AG04449 (cell line): ENCODE results near the gene CBX3.

Experiments used
- CTCF ChIA-PET: fragments of 350-600 bp; formaldehyde crosslinking; extraction: SDS; loops from one replicate; lab custom pipeline; 2021; ENCODE audit warnings: antibody characterized with exemption; lab: Yijun Ruan, JAX
- POLR2A ChIA-PET: fragments of 400-600, 350-600 bp; formaldehyde crosslinking; extraction: SDS; loops from one replicate; lab custom pipeline; 2020; ENCODE audit warnings: antibody characterized with exemption, inconsistent platforms; lab: Yijun Ruan, JAX
- DNase-seq: peaks from one replicate; pipeline ENCODE4 v3.0.0-alpha.2; 2010; ENCODE audit warnings: low read depth, low spot score
- H3K4me3 ChIP-seq: 2 replicates; pipeline ENCODE4 v1.5.1; 2011; ENCODE audit warnings: low read depth, mild to moderate bottlenecking, control low read depth, low read length
- CTCF ChIP-seq: IDR thresholded peaks from one replicate; pipeline ENCODE4 v1.5.1; 2011; ENCODE audit warnings: mild to moderate bottlenecking, moderate library complexity, low read length, control low read depth, inconsistent platforms; ENCODE audit not compliant: insufficient read depth; ENCODE audit errors: missing control alignments

CBX3 gene

GRCh38 chr7:26199301-26200037, 2.1 kb upstream of the CBX3 start:
- TF ChIP-seq CTCF: no peak
- H3K4me3 ChIP-seq: peak overlapping the region; percentile 98
- ChIA-PET POLR2A (interaction anchor here (0.5 to 4.6 kb wide), 13 partner anchors 8 to 1074 kb away, joined by 3 to 24 read pairs (median 6); partner anchors contain the start of gene NFE2L3), CTCF (interaction anchor here (1.0 to 10.3 kb wide), 10 partner anchors 7 to 303 kb away, joined by 3 to 174 read pairs (median 8); no protein-coding TSS in a partner anchor)
- DNase-seq: no peak

GRCh38 chr7:26200038-26200443, 1.5 kb upstream of the CBX3 start:
- ChIA-PET CTCF (interaction anchor here (0.6 to 10.3 kb wide), 4 partner anchors 9 to 165 kb away, joined by 3 to 174 read pairs (median 4); no protein-coding TSS in a partner anchor), POLR2A (interaction anchor here (0.5 to 4.6 kb wide), 14 partner anchors 9 to 1075 kb away, joined by 3 to 24 read pairs (median 5); partner anchors contain the start of gene NFE2L3)
- no peak for TF ChIP-seq CTCF
- H3K4me3 ChIP-seq: peak overlapping the region; percentile 98
- DNase-seq: no peak

DNA sequence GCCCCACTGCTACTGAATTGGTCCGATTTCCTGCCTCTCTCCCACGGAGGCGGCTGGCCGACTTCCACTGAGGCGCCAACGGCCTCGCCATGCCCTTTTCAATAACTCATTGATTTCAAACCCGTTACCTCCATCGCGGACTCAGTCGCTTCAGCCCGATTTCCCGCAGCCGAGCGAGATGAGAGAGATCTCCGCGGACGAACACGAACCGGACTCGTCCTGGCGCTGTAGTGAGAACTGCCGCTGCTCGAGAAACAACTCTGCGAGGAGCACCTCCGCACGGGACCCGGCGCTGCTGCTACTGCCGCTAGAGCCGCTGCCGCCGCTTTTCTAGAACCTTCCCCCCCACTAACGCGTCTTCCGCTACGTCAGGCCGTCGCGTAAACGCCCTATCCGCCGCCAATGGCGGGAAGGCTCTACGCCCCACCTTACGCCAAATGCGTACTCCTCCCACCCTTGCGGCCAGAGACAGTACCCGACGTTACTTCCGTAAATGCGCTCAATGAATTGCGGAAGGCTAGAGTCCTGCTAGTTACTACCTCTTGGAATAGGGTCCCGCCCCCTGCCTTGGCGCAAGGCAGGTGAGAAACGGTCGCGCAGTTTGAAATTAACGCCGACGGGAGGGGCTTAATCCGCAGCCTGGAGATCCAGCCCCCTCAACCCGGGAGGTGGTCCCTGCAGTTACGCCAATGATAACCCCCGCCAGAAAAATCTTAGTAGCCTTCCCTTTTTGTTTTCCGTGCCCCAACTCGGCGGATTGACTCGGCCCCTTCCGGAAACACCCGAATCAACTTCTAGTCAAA, 900 bp upstream of the CBX3 start, which contains the start of gene HNRNPA2B1:
Gene HNRNPA2B1, minus strand, starts transcription at position 303 of the 803 bp plus-strand sequence. Its CDS starts 169 bp downstream, at position 134.
- POLR2A ChIA-PET: interaction anchor here (0.6 to 4.6 kb wide), 15 partner anchors 9 to 1075 kb away, joined by 3 to 24 read pairs (median 4); partner anchors contain the start of gene NFE2L3
- DNase-seq: peak; percentile 93
- CTCF ChIA-PET: interaction anchor here (0.6 to 10.3 kb wide), 6 partner anchors 9 to 164 kb away, joined by 3 to 174 read pairs (median 4); no protein-coding TSS in a partner anchor
- TF ChIP-seq CTCF: no peak
- peak within 1 kb of the TSS; percentile 98 for H3K4me3 ChIP-seq

DNA sequence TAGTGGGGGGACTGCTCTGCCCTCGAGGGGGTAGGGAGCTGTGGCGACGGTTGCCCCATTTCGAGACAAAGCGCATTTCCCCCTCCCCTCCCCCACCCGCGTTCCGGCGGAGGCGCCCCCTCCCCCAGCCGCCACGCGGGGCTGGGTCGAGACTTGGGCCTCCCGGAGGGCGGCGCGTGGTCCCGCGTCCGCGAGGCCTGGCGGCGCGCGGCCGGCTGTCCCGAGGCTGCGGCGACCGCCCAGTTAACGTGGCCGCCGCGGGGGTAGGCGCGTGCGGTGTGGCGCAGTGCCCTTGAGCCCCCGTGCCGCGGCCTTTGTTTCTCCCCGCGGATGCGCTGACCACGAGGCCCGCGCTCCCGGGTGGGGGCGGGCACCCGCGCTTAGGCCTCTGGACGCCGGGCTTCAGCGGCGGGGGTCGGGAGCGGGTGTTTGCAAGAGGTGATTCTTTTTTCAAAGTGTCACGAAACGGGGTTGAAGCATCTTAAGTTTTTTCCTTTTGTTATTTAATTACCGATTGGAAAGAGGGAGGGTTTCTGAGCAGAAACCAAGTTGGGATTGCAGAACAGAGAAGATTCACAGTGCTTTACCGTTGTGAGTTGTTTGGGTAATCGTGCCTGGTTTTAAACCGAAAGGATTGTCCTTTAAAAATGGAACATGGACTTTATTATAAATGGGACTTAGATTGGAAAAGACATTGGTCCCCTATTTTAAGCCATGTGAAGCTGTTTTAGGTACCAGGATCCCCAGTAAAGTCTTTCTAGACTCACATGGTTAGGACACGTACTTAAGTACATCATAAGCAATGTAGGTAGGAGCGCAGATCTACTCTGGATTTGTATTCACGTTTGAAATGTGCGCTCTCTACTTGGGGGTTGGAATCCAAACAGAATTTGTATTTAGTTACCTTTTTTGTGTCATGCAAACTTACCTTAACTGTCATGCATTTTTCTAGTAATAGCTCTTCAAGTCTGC, 760 bp downstream of the CBX3 start:
- no peak for TF ChIP-seq CTCF
- DNase-seq: no peak
- peak overlapping the region; percentile 89 for H3K4me3 ChIP-seq
- CTCF ChIA-PET: interaction anchor here (1.0 to 2.2 kb wide), 3 partner anchors 47 to 318 kb away, joined by 3 to 8 read pairs (median 3); no protein-coding TSS in a partner anchor
- POLR2A ChIA-PET: interaction anchor here (1.0 to 1.3 kb wide), 2 partner anchors 12 to 23 kb away, joined by 3 read pairs; no protein-coding TSS in a partner anchor

DNA sequence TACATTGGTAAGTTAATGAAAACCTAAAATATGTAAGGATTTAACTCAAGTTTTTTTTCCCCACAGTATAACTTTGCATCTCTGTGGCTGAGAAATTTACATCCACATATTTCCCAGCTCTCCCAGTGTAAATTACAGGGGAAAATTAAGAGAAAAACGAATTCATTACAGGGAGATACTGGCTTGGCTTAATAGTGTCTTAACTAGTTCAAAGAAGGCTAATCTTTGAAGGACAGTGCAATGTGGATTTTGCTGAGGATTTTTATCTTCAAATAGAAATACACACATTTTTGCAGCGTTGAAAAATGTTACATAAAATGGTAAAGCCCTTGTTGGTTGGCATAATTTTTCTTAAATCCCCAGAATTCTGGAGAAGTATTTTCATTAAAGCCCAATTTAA, 1.5 kb downstream of the CBX3 start:
- ChIA-PET CTCF (interaction anchor here (2.2 kb wide), 1 partner anchor 112 kb away, joined by 8 read pairs; no protein-coding TSS in a partner anchor), POLR2A (no interaction called here)
- peak overlapping the region; percentile 89 for H3K4me3 ChIP-seq
- no peak for DNase-seq
- TF ChIP-seq CTCF: no peak
